ENCODE results near the gene SASH1.

DNA sequence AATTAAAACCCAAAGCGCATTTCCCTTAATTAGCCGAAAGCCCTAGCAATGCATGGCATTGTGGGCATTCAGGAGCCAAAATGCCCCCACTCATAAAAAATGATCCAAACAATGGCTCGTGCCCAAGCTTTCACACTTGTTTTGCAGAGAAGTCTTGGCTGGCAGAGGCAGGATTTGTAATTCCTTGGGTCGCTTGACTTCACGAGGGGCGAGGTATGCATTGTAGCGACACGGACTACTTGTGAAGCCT is 613 bp upstream of the SASH1 start:
- TF ChIP-seq POLR2A (IDR thresholded peaks at IDR 0.05), result no peak
- TF ChIP-seq, protein P1, sequence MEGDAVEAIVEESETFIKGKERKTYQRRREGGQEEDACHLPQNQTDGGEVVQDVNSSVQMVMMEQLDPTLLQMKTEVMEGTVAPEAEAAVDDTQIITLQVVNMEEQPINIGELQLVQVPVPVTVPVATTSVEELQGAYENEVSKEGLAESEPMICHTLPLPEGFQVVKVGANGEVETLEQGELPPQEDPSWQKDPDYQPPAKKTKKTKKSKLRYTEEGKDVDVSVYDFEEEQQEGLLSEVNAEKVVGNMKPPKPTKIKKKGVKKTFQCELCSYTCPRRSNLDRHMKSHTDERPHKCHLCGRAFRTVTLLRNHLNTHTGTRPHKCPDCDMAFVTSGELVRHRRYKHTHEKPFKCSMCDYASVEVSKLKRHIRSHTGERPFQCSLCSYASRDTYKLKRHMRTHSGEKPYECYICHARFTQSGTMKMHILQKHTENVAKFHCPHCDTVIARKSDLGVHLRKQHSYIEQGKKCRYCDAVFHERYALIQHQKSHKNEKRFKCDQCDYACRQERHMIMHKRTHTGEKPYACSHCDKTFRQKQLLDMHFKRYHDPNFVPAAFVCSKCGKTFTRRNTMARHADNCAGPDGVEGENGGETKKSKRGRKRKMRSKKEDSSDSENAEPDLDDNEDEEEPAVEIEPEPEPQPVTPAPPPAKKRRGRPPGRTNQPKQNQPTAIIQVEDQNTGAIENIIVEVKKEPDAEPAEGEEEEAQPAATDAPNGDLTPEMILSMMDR (IDR thresholded peaks at IDR 0.05), result no peak

All from ovary (tissue), 3 donors.